Stimulated activated CD8-positive, alpha-beta memory T cell treated with anti-CD3 and anti-CD28 coated beads, Interleukin-12 subunit alpha, Interleukin-12 subunit beta, amount 100 ng/mL, for 24 hours (primary cell): ENCODE results near the gene TBCE.

ENCODE experiments used
- DNase-seq: peaks from one replicate; pipeline ENCODE4 v3.0.0-alpha.2; 2020; ENCODE audit errors: extremely low read depth

Gene TBCE, protein sequence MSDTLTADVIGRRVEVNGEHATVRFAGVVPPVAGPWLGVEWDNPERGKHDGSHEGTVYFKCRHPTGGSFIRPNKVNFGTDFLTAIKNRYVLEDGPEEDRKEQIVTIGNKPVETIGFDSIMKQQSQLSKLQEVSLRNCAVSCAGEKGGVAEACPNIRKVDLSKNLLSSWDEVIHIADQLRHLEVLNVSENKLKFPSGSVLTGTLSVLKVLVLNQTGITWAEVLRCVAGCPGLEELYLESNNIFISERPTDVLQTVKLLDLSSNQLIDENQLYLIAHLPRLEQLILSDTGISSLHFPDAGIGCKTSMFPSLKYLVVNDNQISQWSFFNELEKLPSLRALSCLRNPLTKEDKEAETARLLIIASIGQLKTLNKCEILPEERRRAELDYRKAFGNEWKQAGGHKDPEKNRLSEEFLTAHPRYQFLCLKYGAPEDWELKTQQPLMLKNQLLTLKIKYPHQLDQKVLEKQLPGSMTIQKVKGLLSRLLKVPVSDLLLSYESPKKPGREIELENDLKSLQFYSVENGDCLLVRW

DNA sequence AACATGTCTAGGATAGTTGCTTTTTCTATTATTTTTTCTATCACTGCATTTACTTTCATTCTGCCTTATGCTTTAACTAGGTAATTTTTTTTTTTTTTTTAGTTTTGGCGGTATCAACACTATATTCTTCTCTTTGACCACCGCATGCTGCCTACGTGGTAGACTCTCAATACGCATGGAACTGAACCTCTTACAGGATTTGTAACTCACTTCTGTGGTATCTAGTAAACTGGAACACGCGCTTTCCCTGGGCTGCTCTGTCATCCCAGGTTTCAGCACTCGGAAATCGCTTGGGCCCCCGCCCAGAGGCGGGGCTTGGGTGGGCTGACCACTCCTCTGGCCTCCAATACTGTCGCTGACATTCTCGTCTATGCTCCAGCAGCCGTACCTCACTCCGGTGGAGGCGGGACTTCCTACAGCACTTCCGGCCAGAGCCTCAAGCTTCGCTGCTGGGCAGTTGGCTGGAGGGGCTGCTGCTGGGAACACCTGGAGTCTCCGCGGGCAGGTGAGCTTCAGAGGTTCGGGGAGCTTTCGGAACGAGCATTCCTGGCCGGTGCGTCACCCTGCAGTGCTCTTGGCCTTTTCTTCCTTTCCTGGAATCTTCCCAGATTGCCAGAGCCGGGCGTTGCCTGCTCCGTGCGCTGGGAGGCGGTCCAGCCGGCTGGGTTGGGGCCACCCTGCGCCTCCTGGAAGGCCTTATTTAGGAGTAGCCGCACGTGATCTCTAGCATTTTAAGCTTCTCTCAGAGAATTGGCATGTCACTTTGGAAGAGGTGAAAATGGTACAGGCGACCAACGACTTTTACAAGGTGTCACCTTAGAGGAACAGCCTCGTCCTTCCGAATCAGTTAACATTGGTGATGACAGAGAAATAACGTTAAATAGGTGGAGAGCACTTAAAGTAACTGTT is at the start of gene TBCE:
TBCE (plus strand) TSS at position 428 of the 909 bp plus-strand sequence. CDS start 12,623 bp downstream, outside the sequence.
- peak; percentile 73 for DNase-seq

DNA sequence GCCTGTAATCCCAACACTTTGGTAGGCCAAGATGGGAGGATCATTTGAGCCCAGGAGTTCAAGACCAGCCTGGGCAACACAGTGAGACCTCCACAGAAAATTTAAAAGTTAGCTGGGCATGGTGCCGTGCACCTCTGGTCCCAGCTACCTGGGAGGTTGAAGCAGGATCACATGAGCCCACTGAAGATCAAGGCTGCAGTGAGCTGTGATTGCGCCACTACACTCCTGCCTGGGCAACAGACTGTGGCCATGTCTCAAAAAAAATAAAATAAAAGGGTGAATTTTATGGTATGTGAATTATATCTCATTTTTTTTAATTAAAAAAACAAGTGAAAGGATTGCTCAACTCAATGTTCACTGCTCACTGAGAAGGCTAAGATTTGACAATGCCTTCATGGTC is 48.0 kb upstream of the TBCE start:
- DNase-seq: no peak

DNA sequence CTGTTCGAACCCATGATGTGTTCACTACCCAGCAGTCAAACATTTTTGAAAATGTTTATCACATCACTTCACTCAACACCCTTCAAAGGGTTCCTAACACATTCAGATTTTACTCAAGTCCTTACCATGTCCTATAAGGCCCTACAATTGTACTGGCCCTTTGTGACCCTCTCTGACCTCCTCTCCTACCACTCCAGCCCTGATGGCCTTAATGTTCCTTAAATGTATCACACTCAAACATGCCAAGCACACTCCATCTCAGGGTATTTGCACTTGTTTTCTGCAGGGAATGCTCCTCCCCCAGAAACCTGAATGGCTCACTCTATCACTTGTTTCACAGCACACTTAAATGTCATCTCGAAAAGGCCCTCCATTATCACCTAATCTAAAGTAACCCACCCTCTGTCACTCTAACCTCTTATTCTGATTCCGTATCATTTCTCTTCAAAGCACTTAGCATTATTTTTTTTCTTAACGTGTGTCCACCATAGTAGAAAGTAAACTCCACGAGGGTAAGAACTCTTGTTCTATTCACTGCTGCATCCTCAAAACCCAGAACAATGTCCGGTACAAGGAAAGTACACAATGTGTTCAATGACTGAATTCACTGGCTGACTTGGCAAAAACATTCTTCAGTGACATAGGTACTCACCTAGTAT is 46.6 kb upstream of the TBCE start:
- DNase-seq: no peak

DNA sequence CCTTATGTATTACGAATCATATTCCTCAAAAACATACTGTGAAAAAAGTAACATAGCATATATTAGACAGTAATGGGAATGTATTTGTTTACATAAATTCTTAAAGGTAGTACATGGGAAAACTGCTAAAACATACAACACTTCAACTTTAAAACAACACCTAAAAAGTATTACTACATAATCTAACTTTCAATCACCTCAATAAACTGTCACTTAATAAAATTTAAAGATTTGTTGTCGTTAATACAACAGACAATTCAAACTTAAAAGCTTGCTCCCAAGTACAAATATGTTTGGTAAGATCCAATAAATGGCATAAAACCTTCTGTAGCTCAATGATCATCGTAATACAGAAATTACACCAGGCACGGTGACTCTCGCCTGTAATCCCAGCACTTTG is 42.9 kb upstream of the TBCE start:
- no peak for DNase-seq

DNA sequence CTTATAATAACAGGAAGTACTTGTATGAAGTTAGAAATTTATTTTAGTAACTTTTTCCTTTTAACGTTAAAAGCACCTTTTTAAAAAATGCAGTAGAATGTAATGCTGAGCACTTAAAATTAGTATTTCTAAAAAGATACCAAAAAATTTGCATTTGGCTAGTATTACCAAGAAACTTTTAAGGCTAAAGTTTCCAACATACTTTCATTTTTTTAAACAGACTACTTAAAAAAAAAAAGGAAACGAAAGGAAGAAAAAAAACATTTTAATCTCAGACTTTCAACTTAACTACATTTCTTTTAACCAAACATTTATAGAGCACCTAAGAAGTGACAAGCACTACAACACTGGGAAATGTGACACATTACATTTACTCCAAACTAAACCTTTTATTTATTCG is 42.1 kb upstream of the TBCE start:
- no peak for DNase-seq

DNA sequence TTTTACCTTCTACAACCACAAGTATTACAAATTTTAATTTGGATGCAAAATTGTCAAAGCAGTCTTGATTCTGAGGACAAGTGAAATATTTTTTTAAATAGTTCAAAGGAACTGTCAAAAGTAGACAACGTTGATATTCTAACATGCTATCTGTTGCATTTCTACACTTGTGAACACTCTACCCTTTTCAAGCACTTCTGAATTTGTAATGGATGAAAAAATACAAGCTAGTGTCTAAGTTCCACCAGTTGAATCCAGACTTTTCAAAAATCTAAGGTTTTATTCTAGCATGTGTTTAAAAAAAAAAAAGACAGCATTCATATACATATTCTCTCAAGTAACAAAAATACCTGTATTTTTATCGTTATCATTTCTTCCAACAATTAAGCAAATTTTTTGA is 41.4 kb upstream of the TBCE start:
- DNase-seq: no peak

DNA sequence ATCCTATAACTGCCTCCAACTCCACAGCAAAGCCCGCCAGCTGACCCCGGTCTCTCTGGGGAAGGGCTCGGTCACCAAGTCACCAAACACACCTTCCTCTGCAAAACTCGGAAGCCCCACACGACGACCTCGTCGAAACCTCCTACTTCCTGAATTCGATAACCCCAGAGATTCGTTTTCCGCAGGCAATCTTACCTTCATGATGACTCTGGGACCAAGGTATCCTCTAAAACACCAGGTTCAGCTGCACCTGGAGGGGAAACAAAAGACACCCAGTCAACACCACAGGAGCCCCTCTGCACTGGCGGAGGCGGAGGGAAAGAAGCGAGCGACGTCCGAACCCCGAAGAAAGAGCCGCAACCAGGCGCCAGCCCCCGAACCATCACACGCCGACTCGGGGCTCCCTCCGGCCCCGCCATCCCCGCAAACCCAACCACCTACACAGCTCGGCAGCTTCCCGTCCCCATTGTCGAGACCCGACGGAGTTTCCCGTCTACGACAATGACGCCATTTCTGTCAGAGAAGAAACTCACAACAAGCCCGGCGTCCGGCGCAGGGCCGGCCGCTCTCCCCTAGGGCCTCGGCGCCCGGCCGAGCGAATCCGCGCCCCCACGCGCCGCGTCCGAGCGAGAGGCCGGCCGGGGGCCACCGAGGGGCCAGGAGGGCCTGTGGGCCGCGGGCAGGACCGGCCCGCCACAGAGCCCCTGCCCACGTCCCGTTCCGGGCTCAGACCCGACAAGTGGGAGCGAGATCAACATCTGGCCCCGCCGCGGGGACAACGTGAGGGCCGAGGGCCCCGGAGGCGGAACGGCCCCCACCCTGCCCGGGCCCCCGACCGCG is 40.3 kb upstream of the TBCE start:
- peak; percentile 16 for DNase-seq

DNA sequence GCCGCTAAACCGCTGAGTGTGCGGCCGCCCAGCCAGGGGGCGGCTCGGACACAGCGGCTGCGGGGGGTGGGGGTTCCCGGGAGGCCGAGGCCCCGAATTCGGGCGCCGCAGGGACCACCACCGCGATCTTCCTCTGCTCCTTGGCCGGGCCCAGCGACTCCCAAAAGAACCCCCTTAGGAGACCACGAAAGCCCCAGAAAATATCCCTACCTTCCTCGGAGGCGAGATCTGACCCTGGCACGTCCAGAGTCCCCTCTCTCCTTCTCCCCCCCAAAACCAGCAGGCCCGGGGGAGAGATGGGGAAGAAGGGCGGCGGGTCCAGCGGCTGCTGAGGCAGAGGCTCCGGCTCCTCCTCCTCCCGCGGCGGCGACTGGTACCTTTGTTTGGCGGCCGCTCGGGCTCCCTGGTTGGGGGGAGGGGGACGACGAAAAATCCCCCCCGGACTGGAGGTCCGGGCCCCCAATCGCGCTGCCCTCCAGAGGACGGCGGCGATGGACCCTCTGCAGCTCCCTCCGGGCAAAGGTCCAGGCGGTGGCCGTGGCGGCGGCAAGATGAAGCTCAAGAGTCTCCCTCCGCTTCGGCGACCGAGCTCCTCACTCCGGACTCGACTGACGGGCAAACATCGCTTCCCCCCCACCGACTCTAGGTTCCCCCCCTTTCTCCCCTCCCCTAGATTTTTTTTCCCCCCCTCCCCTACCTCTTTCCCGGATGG is 39.5 kb upstream of the TBCE start, which contains the start of gene ARID4B:
ARID4B (minus strand) TSS at position 621 of the 712 bp plus-strand sequence. CDS start 1,260 bp downstream, outside the sequence.
- no peak for DNase-seq

DNA sequence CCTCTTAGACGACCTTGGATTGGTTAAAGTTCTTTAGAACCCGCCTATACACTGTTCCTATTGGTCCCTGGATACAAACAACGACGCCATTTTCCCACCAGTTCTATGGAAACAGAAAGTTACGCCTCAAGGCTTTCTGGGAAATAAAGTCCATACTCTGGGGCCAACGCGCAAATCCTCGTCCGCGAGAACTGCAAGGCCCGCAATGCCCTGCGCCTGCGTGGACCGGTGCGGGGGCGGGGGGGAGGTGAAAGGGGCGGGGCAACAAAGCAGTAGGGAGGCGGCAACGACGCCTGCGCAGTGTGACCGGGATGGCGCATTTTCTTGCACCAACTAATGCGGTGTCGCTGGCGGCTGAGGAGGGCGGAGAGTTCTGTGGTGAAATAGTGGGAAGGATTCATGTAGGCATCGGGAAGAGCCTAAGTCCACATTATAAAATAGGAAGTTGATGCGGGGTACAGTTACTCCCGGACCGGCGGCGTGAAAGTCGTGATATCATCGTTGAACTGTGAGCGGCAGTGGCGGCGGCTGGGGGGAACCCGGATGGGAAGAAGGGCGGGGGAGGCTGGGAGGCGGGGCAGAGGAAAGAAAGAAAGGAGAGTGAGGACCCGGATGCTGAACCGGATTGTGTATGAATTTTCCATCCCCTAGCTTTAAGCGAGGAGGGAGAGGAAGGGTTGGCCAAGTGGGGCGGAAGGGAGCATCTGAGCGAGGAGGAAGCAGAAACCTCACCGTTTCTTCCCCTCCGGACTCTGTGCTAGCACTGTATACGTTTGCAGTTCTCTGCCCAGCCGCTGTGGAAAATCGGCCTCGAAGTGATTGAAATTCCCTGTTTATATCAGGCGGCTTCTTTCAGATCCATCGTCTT is 38.7 kb upstream of the TBCE start, which contains the start of gene GGPS1:
GGPS1 (plus strand) TSS at position 300 of the 868 bp plus-strand sequence. CDS start 6,695 bp downstream, outside the sequence.
- peak; percentile 97 for DNase-seq

DNA sequence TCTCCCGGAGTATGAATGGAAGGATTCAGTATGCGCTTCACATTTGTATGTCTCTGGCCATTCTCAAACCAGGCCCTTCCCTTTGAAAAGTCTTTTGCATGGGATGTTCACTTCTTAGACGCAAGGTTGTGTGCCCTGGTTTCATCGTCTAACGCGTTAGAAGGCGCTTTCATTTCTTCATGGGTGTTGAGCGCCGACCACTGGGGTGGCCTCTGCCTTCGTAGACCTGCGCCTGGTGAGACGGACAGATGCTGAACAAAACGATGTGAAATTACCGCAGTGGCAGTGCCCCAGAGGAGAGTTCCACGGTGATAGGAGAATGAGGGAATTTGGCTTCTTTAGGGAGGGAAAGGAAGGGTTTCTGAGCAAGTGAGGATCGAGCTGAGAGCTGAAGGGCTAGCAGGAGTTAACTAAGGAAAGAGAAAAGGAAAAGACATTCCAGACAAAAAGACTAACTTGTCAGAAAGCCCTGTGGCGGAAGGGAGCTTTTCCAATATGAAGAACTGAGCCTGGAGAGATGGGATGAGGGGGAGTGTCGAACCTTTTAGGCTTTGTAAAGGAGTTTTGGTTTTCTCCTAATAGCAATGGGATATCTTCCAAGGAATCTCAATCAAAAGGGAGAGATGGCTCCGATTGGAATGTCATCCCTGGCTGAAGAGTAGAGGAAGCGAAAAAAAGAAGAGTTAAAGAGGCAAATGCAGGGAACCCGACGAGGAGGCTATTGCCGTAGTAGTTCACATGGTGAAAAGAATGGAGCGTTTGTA is 37.9 kb upstream of the TBCE start:
- no peak for DNase-seq

DNA sequence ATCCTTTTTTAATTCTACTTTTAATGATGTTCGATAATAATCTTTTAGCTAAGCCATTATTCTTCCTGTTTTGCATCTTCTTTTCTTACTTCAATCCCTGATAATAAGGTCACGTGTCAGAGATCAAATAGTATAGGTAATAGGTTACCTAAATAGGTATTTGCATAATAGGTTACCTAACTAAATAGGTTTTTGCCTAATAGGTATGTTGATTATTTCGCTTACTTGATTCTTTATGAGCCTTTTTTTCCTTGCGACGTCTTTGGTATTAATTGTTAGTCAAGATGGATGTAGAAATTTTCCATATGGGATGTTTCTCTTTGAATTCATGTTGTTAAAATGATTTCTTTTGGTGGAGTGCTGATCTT is 36.3 kb upstream of the TBCE start:
- DNase-seq: no peak

DNA sequence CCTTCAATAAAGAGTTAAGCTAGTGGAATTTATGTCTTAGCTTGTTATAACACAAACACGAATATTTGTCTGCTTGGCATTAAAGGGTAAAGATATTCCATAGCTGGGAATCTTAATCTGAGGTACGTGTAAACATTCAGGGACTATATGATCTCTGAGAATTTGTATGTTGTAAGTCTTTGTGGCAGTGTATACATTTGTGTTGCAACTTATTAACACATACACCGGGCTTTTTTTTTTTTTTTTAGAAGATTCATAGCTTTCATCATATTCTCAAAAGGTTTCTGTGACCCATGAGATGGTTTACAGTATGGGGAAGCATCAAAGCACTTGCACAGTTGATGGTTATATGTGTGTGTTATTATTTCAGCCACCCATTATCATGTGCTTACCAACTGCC is 35.8 kb upstream of the TBCE start:
- no peak for DNase-seq

DNA sequence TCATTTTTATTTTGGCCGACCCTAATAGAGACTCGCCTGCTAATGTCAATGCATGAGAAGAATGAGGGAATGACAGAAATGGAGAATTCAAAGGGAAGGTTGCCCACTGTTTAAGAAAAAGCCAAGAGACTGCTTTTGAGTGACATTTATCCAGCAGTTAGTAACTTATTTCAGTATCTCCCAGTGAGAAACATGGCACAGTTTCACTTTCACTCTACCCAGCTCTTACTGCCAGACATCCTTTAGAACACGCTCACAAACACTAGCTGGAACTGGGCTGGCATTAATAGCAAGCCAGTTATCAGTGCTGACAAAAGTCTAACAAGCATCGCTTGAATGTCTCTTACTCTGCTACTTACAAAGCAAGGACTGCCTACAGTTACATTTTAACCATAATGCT is 30.3 kb upstream of the TBCE start:
- no peak for DNase-seq

DNA sequence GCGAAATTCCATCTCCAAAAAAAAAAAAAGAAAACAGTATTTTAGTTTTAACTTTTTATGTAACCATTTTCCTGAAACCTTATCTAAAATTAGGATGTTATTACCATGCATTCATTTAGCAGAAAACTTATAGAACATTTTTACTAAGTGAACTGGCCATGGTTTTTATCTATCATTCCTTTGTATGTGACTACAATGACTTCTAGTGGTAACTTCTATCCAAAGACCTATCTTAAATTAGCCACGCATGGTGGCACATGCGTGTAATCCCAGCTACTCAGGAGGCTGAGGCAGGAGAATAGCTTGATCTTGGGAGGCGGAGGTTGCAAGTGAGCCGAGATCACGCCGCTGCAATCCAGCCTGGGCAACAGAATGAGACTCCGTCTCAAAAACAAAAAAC is 27.5 kb upstream of the TBCE start:
- no peak for DNase-seq

DNA sequence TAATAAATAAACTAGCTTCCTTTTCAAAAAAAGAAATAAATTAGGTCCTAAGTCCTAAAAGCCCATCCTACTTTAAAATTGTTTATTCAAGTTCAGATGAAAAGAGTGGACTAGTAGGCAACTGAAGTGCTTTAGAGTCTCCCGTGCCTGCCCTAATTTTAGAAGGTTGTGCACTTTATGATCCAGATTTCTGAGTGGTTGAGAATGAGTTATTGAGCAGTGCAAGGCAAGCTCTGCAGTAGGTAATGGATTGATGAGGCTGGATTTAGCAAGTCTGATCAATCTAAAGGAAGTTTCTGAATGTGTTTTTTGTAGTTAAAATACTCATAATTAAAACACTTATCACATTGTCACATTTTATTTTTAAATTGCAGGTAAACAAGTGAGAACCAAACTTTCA is 25.9 kb upstream of the TBCE start:
- no peak for DNase-seq

DNA sequence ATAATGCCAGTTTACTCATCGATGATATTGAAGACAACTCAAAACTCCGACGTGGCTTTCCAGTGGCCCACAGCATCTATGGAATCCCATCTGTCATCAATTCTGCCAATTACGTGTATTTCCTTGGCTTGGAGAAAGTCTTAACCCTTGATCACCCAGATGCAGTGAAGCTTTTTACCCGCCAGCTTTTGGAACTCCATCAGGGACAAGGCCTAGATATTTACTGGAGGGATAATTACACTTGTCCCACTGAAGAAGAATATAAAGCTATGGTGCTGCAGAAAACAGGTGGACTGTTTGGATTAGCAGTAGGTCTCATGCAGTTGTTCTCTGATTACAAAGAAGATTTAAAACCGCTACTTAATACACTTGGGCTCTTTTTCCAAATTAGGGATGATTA is 25.2 kb upstream of the TBCE start:
- DNase-seq: no peak

DNA sequence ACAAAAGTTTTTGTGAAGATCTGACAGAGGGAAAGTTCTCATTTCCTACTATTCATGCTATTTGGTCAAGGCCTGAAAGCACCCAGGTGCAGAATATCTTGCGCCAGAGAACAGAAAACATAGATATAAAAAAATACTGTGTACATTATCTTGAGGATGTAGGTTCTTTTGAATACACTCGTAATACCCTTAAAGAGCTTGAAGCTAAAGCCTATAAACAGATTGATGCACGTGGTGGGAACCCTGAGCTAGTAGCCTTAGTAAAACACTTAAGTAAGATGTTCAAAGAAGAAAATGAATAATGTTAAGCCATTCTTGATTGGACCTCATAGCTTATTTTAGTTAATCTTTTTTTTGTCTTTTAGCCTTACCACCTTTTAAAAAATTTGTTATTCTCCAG is 24.8 kb upstream of the TBCE start:
- DNase-seq: no peak

DNA sequence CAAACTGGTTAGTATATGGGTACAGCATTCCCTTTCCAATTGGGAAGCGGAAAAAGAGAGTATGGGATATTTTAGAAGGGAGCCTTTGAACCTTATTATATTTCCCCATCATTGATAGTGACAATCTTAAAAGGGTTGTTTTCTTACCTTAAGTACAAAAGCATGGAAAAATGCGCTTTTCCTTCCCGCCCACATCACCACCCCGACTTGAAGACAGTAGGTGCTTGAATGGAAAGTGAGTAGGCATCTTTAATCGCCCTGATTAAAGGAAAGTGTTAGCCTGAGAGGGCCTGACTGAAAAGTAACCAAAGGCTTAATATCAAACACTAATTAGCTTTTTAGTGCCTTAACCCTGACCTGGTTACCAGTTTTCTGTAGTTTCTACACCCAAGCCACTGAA is 23.5 kb upstream of the TBCE start:
- no peak for DNase-seq

DNA sequence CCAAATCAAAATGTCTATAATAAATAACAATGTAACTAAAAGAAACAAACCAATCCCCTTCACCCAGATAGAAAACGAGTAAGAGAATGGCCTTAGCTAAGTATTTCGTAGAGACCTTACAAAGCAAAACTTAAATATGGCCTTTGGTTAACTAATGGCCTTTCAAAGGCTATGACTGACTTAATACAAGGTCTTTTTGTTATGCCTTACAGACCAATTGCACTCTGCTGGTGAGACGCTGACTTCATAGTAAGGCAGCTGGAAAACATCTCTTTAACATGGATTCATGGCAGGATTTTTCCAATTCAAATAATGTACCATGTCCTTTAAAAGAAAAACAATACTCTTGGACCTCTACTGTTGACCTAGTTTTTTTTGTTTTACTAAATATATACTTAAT is 15.8 kb upstream of the TBCE start:
- DNase-seq: no peak
